OCI-LY1 (cell line): ENCODE data around the gene ANKRD6.

Experiments used
- H2AFZ ChIP-seq: fragments of 200-600 bp; sonication (generic), shearing (Covaris generic); 2 replicates; pipeline ENCODE4 v1.6.0; 2014; ENCODE audit warnings: antibody characterized with exemption, mild to moderate bottlenecking, low read length
- H3F3A ChIP-seq: fragments of 200-600 bp; sonication (generic), shearing (Covaris generic); 2 replicates; pipeline ENCODE4 v1.6.0; 2014; ENCODE audit warnings: mild to moderate bottlenecking, antibody characterized with exemption, low read length, moderate library complexity; ENCODE audit not compliant: insufficient read depth
- H3K27ac ChIP-seq: fragments of 200-600 bp; sonication (generic); 2 replicates; pipeline ENCODE4 v1.5.1; 2014; ENCODE audit warnings: low read length, mixed run types, mild to moderate bottlenecking, low read depth; ENCODE audit not compliant: poor library complexity, severe bottlenecking
- H3K27me3 ChIP-seq: fragments of 200-600 bp; sonication (generic); 2 replicates; pipeline ENCODE4 v1.6.0; 2014; ENCODE audit warnings: antibody characterized with exemption, mild to moderate bottlenecking, low read length, moderate library complexity; ENCODE audit not compliant: insufficient read depth
- H3K36me3 ChIP-seq: fragments of 200-600 bp; sonication (generic); 2 replicates; pipeline ENCODE4 v1.6.1; 2014; ENCODE audit warnings: mild to moderate bottlenecking, antibody characterized with exemption, low read length, moderate library complexity, mixed read lengths; ENCODE audit not compliant: insufficient read depth
- H3K4me1 ChIP-seq: fragments of 200-600 bp; sonication (generic); 2 replicates; pipeline ENCODE4 v1.5.1; 2014; ENCODE audit warnings: mild to moderate bottlenecking, low read length, moderate library complexity; ENCODE audit not compliant: insufficient read depth, severe bottlenecking
- H3K4me2 ChIP-seq: fragments of 200-600 bp; sonication (generic), shearing (Covaris generic); 2 replicates; pipeline ENCODE4 v1.6.1; 2014; ENCODE audit warnings: low read length
- H3K4me3 ChIP-seq: fragments of 200-600 bp; sonication (generic); 2 replicates; pipeline ENCODE4 v1.5.1; 2014; ENCODE audit warnings: low read length, low read depth, mild to moderate bottlenecking, mixed read lengths; ENCODE audit not compliant: poor library complexity, severe bottlenecking
- H3K79me2 ChIP-seq: fragments of 200-600 bp; shearing (Covaris generic); 2 replicates; pipeline ENCODE4 v1.6.1; 2016; ENCODE audit warnings: mixed run types, low read length, mixed read lengths; ENCODE audit not compliant: insufficient read depth
- H3K9ac ChIP-seq: fragments of 200-600 bp; sonication (generic), shearing (Covaris generic); 2 replicates; pipeline ENCODE4 v1.6.1; 2014; ENCODE audit warnings: mild to moderate bottlenecking, low read length, mixed read lengths
- H3K9me2 ChIP-seq: fragments of 200-600 bp; sonication (generic), shearing (Covaris generic); 2 replicates; pipeline ENCODE4 v1.6.1; 2014; ENCODE audit warnings: low read depth, mild to moderate bottlenecking, low read length, mixed read lengths
- H3K9me3 ChIP-seq: fragments of 200-600 bp; shearing (Covaris generic); 2 replicates; pipeline ENCODE4 v1.6.1; 2014; ENCODE audit warnings: low read length, mixed read lengths
- H4K20me1 ChIP-seq: fragments of 200-600 bp; sonication (generic), shearing (Covaris generic); 2 replicates; pipeline ENCODE4 v1.6.0; 2016; ENCODE audit warnings: mild to moderate bottlenecking, low read length; ENCODE audit not compliant: insufficient read depth
- EZH2 ChIP-seq: fragments of 200-600 bp; sonication (generic), shearing (Covaris generic); IDR thresholded peaks from 2 replicates; pipeline ENCODE4 v1.8.0; 2017; ENCODE audit warnings: borderline replicate concordance, mixed run types, mild to moderate bottlenecking, antibody characterized with exemption, low read length, moderate library complexity, mixed read lengths
- TF ChIP-seq, protein P1 (sequence below): fragments of 200-600 bp; sonication (generic), shearing (Covaris generic); IDR thresholded peaks from 2 replicates; pipeline ENCODE4 v1.5.1; 2017; ENCODE audit warnings: mild to moderate bottlenecking, antibody characterized with exemption, low read length, moderate library complexity, mixed read lengths

ANKRD6 gene

DNA sequence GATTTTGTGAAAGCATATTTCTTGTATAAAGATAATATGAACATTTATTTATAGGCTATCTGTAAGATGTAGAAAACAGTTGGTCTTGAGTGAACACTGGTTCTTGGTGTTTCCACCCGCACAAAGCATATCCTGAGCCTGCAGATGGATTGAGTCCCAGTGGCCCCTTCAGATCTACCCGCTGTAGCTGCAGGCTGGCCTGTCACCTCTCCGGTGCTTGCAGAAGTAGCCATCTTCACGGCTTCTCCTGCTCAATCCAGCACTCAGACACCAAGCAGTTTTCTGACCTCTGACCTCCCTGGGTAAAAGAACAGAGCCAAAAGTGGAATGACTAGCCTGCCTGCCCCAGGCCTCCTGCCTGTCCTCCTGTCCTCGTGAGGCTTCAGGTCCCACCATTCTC, 182.9 kb downstream of the ANKRD6 start:
- no peak overlapping the region for H3K4me3 ChIP-seq
- TF ChIP-seq EZH2, result no peak
- TF ChIP-seq, protein P1, sequence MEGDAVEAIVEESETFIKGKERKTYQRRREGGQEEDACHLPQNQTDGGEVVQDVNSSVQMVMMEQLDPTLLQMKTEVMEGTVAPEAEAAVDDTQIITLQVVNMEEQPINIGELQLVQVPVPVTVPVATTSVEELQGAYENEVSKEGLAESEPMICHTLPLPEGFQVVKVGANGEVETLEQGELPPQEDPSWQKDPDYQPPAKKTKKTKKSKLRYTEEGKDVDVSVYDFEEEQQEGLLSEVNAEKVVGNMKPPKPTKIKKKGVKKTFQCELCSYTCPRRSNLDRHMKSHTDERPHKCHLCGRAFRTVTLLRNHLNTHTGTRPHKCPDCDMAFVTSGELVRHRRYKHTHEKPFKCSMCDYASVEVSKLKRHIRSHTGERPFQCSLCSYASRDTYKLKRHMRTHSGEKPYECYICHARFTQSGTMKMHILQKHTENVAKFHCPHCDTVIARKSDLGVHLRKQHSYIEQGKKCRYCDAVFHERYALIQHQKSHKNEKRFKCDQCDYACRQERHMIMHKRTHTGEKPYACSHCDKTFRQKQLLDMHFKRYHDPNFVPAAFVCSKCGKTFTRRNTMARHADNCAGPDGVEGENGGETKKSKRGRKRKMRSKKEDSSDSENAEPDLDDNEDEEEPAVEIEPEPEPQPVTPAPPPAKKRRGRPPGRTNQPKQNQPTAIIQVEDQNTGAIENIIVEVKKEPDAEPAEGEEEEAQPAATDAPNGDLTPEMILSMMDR, result no peak
- no peaks in the 10 kb centered on the region for H4K20me1 ChIP-seq
- no peaks in the 10 kb centered on the region for H3K27me3 ChIP-seq
- H3F3A ChIP-seq, result no peaks in the 10 kb centered on the region
- H3K9me2 ChIP-seq, result no peaks in the 10 kb centered on the region
- H3K9ac ChIP-seq, result no peak overlapping the region
- H3K36me3 ChIP-seq, result no peaks in the 10 kb centered on the region; the same call in 1 of the 2 replicates
- H2AFZ ChIP-seq, result no peak overlapping the region
- no peaks in the 10 kb centered on the region for H3K9me3 ChIP-seq
- no peaks in the 10 kb centered on the region for H3K79me2 ChIP-seq
- no peaks in the 10 kb centered on the region for H3K4me1 ChIP-seq
- no peak overlapping the region for H3K27ac ChIP-seq
- no peak overlapping the region for H3K4me2 ChIP-seq

DNA sequence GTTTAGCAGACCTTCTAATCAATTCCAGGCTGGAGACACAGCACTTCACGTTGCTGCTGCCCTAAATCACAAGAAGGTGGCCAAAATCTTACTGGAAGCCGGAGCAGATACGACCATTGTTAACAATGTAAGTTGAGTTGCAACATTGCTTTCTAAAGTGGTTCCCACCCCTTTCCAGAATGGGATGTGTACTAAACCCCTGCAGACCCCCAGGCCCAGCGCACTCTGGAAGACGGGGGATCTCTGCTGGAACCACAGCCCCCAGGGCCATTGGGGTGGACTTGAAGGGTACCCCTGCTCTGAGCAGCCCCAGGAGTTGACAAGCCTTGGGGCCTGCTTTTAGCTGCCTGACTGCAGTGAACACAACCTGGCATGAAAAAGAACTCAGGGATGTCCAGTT, 183.6 kb downstream of the ANKRD6 start:
- no peak overlapping the region for H3K4me3 ChIP-seq
- TF ChIP-seq, protein P1, result no peak
- no peak for TF ChIP-seq EZH2
- no peak overlapping the region for H3K9ac ChIP-seq
- no peaks in the 10 kb centered on the region for H3K9me3 ChIP-seq
- H3K27ac ChIP-seq, result no peak overlapping the region
- no peaks in the 10 kb centered on the region; the same call in 1 of the 2 replicates for H3K36me3 ChIP-seq
- H3K4me1 ChIP-seq, result no peaks in the 10 kb centered on the region
- H3K79me2 ChIP-seq, result no peaks in the 10 kb centered on the region
- no peak overlapping the region for H3K4me2 ChIP-seq
- no peaks in the 10 kb centered on the region for H3K9me2 ChIP-seq
- no peaks in the 10 kb centered on the region for H3K27me3 ChIP-seq
- no peak overlapping the region for H2AFZ ChIP-seq
- H3F3A ChIP-seq, result no peaks in the 10 kb centered on the region
- no peaks in the 10 kb centered on the region for H4K20me1 ChIP-seq

DNA sequence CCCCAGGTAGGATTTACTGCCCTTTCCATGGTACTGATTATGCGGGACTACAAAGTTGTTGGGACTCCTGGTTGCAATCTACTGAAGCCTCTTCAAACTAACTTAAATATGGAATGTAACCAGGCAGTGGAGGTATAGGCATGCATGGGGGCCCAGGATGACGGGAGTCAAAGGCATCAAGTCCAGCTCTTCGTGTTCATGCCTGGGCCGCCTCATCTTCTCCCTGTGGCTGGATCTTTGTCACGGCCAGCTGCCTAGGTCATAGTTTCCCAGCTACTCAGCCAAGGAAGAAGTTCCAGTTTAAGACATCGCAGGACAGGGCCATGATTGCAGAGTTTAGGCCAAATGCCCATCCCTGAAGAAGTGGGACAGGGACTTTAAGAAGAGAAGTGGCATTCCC, 185.1 kb downstream of the ANKRD6 start:
- no peak overlapping the region for H3K4me2 ChIP-seq
- no peak overlapping the region for H3K27ac ChIP-seq
- no peaks in the 10 kb centered on the region for H3K4me1 ChIP-seq
- H3K4me3 ChIP-seq, result no peak overlapping the region
- no peaks in the 10 kb centered on the region; the same call in 1 of the 2 replicates for H3K36me3 ChIP-seq
- no peaks in the 10 kb centered on the region for H3K9me2 ChIP-seq
- H2AFZ ChIP-seq, result no peak overlapping the region
- no peaks in the 10 kb centered on the region for H3F3A ChIP-seq
- H3K27me3 ChIP-seq, result no peaks in the 10 kb centered on the region
- no peak overlapping the region for H3K9ac ChIP-seq
- no peaks in the 10 kb centered on the region for H4K20me1 ChIP-seq
- H3K79me2 ChIP-seq, result no peaks in the 10 kb centered on the region
- TF ChIP-seq, protein P1, result no peak
- TF ChIP-seq EZH2, result no peak
- H3K9me3 ChIP-seq, result no peaks in the 10 kb centered on the region
